Activated T-cell treated with anti-CD3 and anti-CD28 coated beads, Interleukin-2, amount 50 U/mL, for 24 hours (primary cell): ENCODE results near the gene COX7A2.

Experiments
- DNase-seq: peaks from one replicate; pipeline ENCODE4 v3.0.0-alpha.2; 2020
- H3K27ac Mint-ChIP-seq: 2 replicates; pipeline ENCODE4 v1.8.0; 2020; ENCODE audit warnings: mild to moderate bottlenecking, mixed read lengths
- H3K27me3 Mint-ChIP-seq: 2 replicates; pipeline ENCODE4 v1.8.0; 2020; ENCODE audit warnings: mixed read lengths
- H3K36me3 Mint-ChIP-seq: 2 replicates; pipeline ENCODE4 v1.8.0; 2020; ENCODE audit warnings: low read depth, mixed read lengths
- H3K4me1 Mint-ChIP-seq: 2 replicates; pipeline ENCODE4 v1.8.0; 2020; ENCODE audit warnings: low read depth, mixed read lengths
- H3K4me3 Mint-ChIP-seq: 2 replicates; pipeline ENCODE4 v1.8.0; 2020; ENCODE audit warnings: mild to moderate bottlenecking, moderate library complexity, mixed read lengths
- H3K9me3 Mint-ChIP-seq: 2 replicates; pipeline ENCODE4 v1.8.0; 2020; ENCODE audit warnings: mixed read lengths

The COX7A2 gene

GRCh38 chr6:75204959-75205775 is 38.4 kb downstream of the COX7A2 start:
- Mint-ChIP-seq H3K4me1 (peaks cover 59% of the 10 kb centered on the region), H3K27ac (peak overlapping the region; percentile 30), H3K9me3 (no peaks in the 10 kb centered on the region), H3K27me3 (peaks cover 83% of the 10 kb centered on the region), H3K36me3 (no peaks in the 10 kb centered on the region), H3K4me3 (peak overlapping the region; percentile 66)
- peak; percentile 37 for DNase-seq

DNA sequence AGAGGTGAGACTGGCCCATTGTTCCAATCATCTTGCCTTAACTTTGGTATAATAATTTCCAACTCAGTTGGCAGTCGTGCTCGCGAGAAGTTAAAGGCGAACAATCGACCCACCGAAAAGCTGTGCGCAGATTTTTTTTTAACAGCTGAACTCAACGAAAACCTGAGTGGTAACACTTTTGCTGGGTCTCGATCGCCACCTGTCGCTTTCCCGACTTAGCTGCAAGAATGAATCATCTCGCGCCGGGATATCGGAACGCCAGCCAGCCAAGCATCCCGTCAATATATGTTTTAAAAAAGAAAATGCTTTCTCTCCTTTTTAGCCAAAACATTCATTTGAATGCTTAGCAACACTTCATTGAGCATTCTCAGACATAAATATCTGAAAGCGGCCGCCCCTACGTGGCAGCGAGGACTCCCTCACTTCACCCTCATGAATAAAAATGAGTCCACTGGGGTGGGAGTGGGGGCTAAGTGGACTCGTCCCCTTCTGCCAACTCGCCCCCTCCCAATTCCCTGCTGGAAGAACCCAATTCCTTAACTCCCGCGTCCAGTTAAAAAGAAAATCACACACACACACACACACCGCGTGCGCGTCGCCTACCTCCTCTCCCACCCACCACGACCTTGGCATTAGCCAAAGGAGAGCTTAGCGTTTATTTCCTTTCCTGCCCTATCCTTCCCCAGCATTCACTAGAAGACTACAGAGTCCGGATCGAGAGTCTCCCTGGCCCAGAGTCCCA is 39.2 kb downstream of the COX7A2 start:
- peaks cover 59% of the 10 kb centered on the region for H3K4me1 Mint-ChIP-seq
- H3K27me3 Mint-ChIP-seq = peaks cover 90% of the 10 kb centered on the region
- H3K9me3 Mint-ChIP-seq = no peaks in the 10 kb centered on the region
- peak overlapping the region; percentile 66 for H3K4me3 Mint-ChIP-seq
- DNase-seq = peak; percentile 58
- H3K36me3 Mint-ChIP-seq = no peaks in the 10 kb centered on the region
- H3K27ac Mint-ChIP-seq = no peak overlapping the region

DNA sequence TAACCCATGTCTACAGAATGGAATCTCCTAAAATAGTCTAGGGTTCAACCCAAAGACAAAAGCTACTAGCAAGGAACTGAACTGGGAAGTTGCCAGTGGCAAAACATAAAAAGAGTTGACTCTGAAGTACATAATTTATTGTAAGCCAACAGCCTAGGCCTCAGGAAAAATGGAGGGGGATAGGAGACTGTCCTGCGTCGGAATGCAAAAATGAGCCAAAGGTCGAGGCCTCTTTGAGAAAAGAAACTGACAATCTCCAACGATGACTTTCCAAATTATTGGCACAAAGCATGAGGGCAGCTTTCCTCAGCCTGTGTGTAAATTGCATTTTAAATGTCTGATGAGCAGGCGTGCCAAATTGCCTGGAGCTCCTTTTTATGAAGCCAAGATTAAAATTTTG is 39.9 kb downstream of the COX7A2 start:
- Mint-ChIP-seq H3K27me3 (peaks cover 87% of the 10 kb centered on the region), H3K27ac (no peak overlapping the region), H3K4me1 (peaks cover 55% of the 10 kb centered on the region), H3K4me3 (no peak overlapping the region), H3K36me3 (no peaks in the 10 kb centered on the region), H3K9me3 (no peaks in the 10 kb centered on the region)
- DNase-seq = no peak

GRCh38 chr6:75202676-75203131 is 40.9 kb downstream of the COX7A2 start:
- Mint-ChIP-seq H3K27me3 (peaks cover 83% of the 10 kb centered on the region), H3K4me3 (no peak overlapping the region), H3K4me1 (peaks cover 45% of the 10 kb centered on the region), H3K36me3 (no peaks in the 10 kb centered on the region), H3K27ac (no peak overlapping the region), H3K9me3 (no peaks in the 10 kb centered on the region)
- DNase-seq = no peak

DNA sequence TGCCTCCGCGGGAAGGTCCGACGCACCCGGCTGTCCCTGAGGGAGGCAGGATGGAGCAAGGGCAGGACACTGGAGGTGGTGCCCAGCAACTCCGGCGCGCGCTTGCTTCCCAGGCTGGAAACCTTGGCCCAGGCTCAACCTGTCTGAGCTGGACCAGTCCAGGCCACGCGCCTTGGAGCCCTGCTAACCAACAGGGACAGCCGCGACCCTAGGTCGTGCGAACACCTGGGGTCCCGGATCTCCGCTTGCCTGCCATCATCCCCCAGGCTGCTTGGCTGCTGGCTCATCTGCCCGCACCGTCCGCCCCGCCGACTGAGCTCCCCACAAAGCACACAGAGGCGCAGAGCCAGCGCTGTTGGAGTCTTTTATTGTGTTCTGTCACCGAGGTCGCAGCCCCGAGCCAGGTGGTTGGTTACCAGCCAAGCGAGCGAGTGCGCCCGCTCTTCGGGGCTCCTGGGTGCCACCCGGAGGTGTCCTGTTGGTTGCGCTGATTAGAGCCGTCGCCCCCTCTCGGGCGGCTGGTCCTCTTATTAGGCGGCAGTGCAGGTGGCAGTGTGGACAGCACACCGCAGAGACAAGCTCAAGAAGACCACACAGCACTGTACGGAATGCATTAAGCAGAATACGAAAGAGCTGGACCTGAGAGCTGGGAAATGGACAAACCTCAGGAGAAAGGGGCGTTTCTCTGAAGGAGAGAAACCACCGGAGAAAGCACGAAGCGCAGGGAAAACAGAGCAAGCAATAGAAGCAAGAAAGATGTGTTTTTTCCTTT is 41.5 kb downstream of the COX7A2 start:
- Mint-ChIP-seq H3K36me3 (no peaks in the 10 kb centered on the region), H3K4me3 (peak overlapping the region; percentile 36), H3K27me3 (peaks cover 78% of the 10 kb centered on the region), H3K4me1 (peaks cover 39% of the 10 kb centered on the region), H3K9me3 (no peaks in the 10 kb centered on the region), H3K27ac (no peak overlapping the region)
- peak; percentile 33 for DNase-seq

DNA sequence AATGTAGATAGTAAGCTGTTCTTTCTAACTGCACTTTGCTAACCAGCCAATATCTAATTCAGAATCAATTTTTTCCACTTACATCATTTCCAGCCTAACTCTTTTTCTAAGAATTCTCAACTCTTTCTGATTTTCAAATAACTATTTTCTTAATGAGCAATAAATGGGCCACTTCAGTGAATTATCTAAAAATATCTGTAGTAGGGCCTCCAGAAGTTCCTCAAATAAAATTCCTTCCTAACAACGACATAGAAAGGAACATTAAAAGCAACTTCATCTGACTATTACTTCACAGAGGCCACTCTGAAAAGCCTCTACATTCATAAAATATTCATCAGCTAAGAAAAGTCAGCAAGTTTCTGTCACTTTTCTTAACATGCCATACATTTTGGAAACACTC is 42.6 kb downstream of the COX7A2 start:
- no peaks in the 10 kb centered on the region for H3K9me3 Mint-ChIP-seq
- peaks cover 30% of the 10 kb centered on the region for H3K4me1 Mint-ChIP-seq
- DNase-seq = no peak
- H3K27ac Mint-ChIP-seq = no peak overlapping the region
- no peaks in the 10 kb centered on the region for H3K36me3 Mint-ChIP-seq
- no peak overlapping the region for H3K4me3 Mint-ChIP-seq
- H3K27me3 Mint-ChIP-seq = peaks cover 71% of the 10 kb centered on the region

GRCh38 chr6:75199889-75200288 is 43.7 kb downstream of the COX7A2 start:
- Mint-ChIP-seq H3K27ac (no peak overlapping the region), H3K9me3 (no peaks in the 10 kb centered on the region), H3K27me3 (peaks cover 59% of the 10 kb centered on the region), H3K4me3 (no peak overlapping the region), H3K36me3 (no peaks in the 10 kb centered on the region), H3K4me1 (peaks cover 18% of the 10 kb centered on the region)
- DNase-seq = no peak

DNA sequence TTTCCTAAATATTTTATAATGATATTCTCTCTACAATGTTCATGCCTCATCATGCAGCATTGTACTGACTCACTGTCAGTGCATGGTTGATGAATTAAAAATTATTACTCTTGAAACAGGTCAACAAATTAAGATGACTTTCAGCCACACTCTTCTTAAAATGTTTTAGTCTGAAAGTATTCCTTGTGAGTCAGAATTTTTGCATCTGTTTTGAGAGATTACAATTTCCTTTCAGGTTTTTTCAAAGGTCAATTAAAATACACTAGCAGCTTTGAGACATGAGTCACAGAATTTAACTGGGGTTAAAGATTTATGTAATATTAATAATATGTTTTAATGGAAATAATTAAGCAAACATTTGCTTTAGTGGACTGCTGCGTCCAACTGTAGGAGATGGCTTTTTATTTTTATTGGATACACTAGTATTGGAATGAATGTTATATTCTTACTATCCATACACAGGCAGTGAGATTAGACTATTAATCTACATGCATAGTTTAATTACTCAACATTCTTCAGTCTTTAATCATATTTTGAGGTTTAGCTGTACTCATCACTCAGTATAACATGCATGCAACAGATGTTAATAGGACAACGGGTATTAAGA is 47.4 kb downstream of the COX7A2 start:
- Mint-ChIP-seq H3K9me3 (no peaks in the 10 kb centered on the region), H3K4me1 (no peaks in the 10 kb centered on the region), H3K4me3 (no peak overlapping the region), H3K27me3 (peaks cover 32% of the 10 kb centered on the region), H3K27ac (no peak overlapping the region), H3K36me3 (no peaks in the 10 kb centered on the region)
- DNase-seq = no peak

DNA sequence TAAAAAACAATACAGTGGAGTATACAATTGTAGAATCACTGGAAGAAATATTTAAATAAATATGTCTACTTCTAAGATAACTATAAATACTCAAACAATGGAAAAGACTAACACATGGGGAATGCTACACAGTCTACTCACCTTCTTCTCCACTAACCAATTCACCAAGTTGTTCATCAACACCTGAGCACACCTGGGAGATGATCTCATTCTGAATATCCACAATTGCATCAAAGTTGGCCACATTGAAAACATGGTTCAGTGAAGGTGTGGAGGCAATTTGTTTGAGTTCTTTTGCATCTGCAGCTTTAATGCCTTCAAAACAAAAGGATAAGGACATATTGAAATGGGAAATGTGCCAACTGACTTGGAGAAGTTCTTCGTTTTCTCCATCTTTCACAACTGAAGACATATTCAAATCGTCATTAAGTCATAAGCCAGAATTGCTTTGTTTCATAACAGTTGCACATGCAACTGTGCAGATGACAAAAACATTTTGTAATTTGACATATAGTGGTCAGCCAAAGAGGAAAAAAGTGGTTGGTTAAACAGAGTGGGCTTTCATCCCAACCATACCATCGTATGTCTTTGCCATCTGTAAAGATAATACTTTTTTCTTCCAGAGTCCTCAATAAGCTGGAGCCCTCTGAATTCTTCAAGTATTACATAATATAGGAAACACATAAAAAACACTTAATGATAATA is 55.2 kb downstream of the COX7A2 start:
- H3K36me3 Mint-ChIP-seq = no peaks in the 10 kb centered on the region
- H3K27me3 Mint-ChIP-seq = peaks cover 28% of the 10 kb centered on the region
- H3K4me1 Mint-ChIP-seq = no peaks in the 10 kb centered on the region
- no peak overlapping the region for H3K4me3 Mint-ChIP-seq
- no peak overlapping the region for H3K27ac Mint-ChIP-seq
- no peak for DNase-seq
- H3K9me3 Mint-ChIP-seq = no peaks in the 10 kb centered on the region
